GM23338 (cell line): ENCODE data around the gene PLEKHN1. TPM values are rescaled to one million over a fixed set of nuclear protein-coding genes. Genes with fewer than 3 reads are reported as not detected.
A peak's percentile ranks its signal among the peaks of the same experiment; 100 is the strongest.

ENCODE experiments used
- ATAC-seq: fragments of 200-7000 bp; cut with Tn5 transposase; 3 replicates; pipeline ENCODE4 v1.9.1; 2020
- DNase-seq: peaks from one replicate; pipeline ENCODE4 v3.0.0-alpha.2; 2015; ENCODE audit warnings: low spot score
- H2AFZ ChIP-seq: fragments of 200-600 bp; sonication (generic); 2 replicates; pipeline ENCODE4 v1.8.0; 2016; ENCODE audit warnings: antibody characterized with exemption, mild to moderate bottlenecking, moderate library complexity
- H3F3A ChIP-seq: fragments of 200-600 bp; sonication (generic); replicated peaks from 2 replicates; pipeline ENCODE4 v1.8.0; 2017; ENCODE audit warnings: antibody characterized with exemption, mixed run types, low read depth
- H3K27ac ChIP-seq: fragments of 200-600 bp; sonication (generic); 2 replicates; pipeline ENCODE4 v1.6.1; 2016; ENCODE audit warnings: low read depth
- H3K27me3 ChIP-seq: fragments of 200-600 bp; sonication (generic); 2 replicates; pipeline ENCODE4 v1.8.0; 2016; ENCODE audit warnings: mild to moderate bottlenecking, mixed run types, moderate library complexity; ENCODE audit not compliant: insufficient read depth
- H3K36me3 ChIP-seq: fragments of 200-600 bp; sonication (generic); 2 replicates; pipeline ENCODE4 v1.8.0; 2016; ENCODE audit warnings: mild to moderate bottlenecking; ENCODE audit not compliant: insufficient read depth
- H3K4me1 ChIP-seq: fragments of 200-600 bp; sonication (generic); 2 replicates; pipeline ENCODE4 v1.8.0; 2016; ENCODE audit warnings: mild to moderate bottlenecking, moderate library complexity; ENCODE audit not compliant: insufficient read depth
- H3K4me2 ChIP-seq: fragments of 200-600 bp; sonication (generic); 2 replicates; pipeline ENCODE4 v1.7.1; 2017; ENCODE audit warnings: mixed run types
- H3K4me3 ChIP-seq: fragments of 200-600 bp; sonication (generic); 2 replicates; pipeline ENCODE4 v1.6.1; 2016; ENCODE audit warnings: mixed run types
- H3K79me2 ChIP-seq: fragments of 200-600 bp; sonication (generic); replicated peaks from 2 replicates; pipeline ENCODE4 v1.8.0; 2017; ENCODE audit warnings: mild to moderate bottlenecking; ENCODE audit not compliant: insufficient read depth
- H3K9me2 ChIP-seq: fragments of 200-600 bp; sonication (generic); 2 replicates; pipeline ENCODE4 v1.8.0; 2017; ENCODE audit not compliant: insufficient read depth
- H4K20me1 ChIP-seq: fragments of 200-600 bp; sonication (generic); replicated peaks from 2 replicates; pipeline ENCODE4 v1.8.0; 2017; ENCODE audit warnings: mild to moderate bottlenecking; ENCODE audit not compliant: insufficient read depth
- H3K27ac Mint-ChIP-seq: 2 replicates; pipeline ENCODE4 v1.8.0; 2020; ENCODE audit warnings: inconsistent platforms, mild to moderate bottlenecking, moderate library complexity, mixed read lengths
- H3K27me3 Mint-ChIP-seq: 3 replicates; pipeline ENCODE4 v1.8.0; 2022; ENCODE audit warnings: low read depth, mild to moderate bottlenecking, moderate library complexity, mixed read lengths, inconsistent platforms; ENCODE audit not compliant: insufficient read depth, poor library complexity
- H3K36me3 Mint-ChIP-seq: 3 replicates; pipeline ENCODE4 v1.8.0; 2021; ENCODE audit warnings: low read depth, mild to moderate bottlenecking, inconsistent platforms, moderate library complexity, mixed read lengths
- H3K4me1 Mint-ChIP-seq: 3 replicates; pipeline ENCODE4 v1.8.0; 2020; ENCODE audit warnings: mild to moderate bottlenecking, inconsistent platforms, mixed read lengths
- H3K4me3 Mint-ChIP-seq: 3 replicates; pipeline ENCODE4 v1.8.0; 2021; ENCODE audit warnings: moderate library complexity, mild to moderate bottlenecking, inconsistent platforms, mixed read lengths
- H3K9me3 Mint-ChIP-seq: 3 replicates; pipeline ENCODE4 v1.8.0; 2020; ENCODE audit warnings: moderate library complexity, mild to moderate bottlenecking, inconsistent platforms, mixed read lengths
- CREB1 ChIP-seq: fragments of 250-450 bp; sonication (Bioruptor Pico); IDR thresholded peaks from 2 replicates; pipeline ENCODE4 v1.5.0; 2020; ENCODE audit warnings: low read depth, mild to moderate bottlenecking, moderate library complexity
- CTCF ChIP-seq, 2 experiments: fragments of 200-600 bp in 1 of 2; sonication (generic) in 1 of 2; conservative IDR thresholded peaks; 2 replicates each; pipeline versions ENCODE4 v1.5.1 to v1.6.1; 2016 to 2017; ENCODE audit warnings: antibody characterized with exemption in 2 of 2, low read depth in 2 of 2, mild to moderate bottlenecking in 2 of 2, moderate library complexity in 1 of 2
- EZH2 ChIP-seq: fragments of 200-600 bp; sonication (generic); IDR thresholded peaks from one replicate; pipeline ENCODE4 v1.8.0; 2017; ENCODE audit warnings: antibody characterized with exemption, mild to moderate bottlenecking, low read depth; ENCODE audit not compliant: unreplicated experiment
- EZH2phosphoT487 ChIP-seq: fragments of 200-600 bp; sonication (generic); IDR thresholded peaks from one replicate; pipeline ENCODE4 v1.8.1; 2018; ENCODE audit warnings: antibody characterized with exemption; ENCODE audit not compliant: unreplicated experiment
- JUNB ChIP-seq: IDR thresholded peaks from one replicate; pipeline ENCODE4 v1.6.1; 2016; ENCODE audit warnings: antibody characterized with exemption; ENCODE audit not compliant: unreplicated experiment
- NANOG ChIP-seq: IDR thresholded peaks from 2 replicates; pipeline ENCODE4 v1.6.1; 2016; ENCODE audit warnings: antibody characterized with exemption, borderline replicate concordance
- POLR2AphosphoS5 ChIP-seq: IDR thresholded peaks from 2 replicates; pipeline ENCODE4 v1.6.1; 2016; ENCODE audit warnings: antibody characterized with exemption, low read depth
- ZNF114 ChIP-seq: fragments of 250-450 bp; sonication (Bioruptor Pico); IDR thresholded peaks from 2 replicates; pipeline ENCODE4 v1.5.0; 2020; ENCODE audit warnings: mild to moderate bottlenecking, moderate library complexity
- polyA plus RNA-seq: library from polyadenylated mRNA; unstranded; fragments of >200 nt; fragmentation: Nextera tagmentation; extraction: Ambion mirVana; gene quantifications from 2 replicates; pipeline ENCODE4 v1.2.1, GENCODE V29; 2016
- total RNA-seq: library from RNA; depleted of rRNA; stranded (reverse); fragments of >200 nt; shearing (Covaris generic); gene quantifications from 2 replicates; pipeline ENCODE4 v1.2.3, GENCODE V29; 2014
- TF ChIP-seq, protein P1 (sequence below): IDR thresholded peaks from one replicate; pipeline ENCODE4 v1.6.1; 2018; ENCODE audit warnings: antibody characterized with exemption; ENCODE audit not compliant: unreplicated experiment
- TF ChIP-seq, protein P2 (sequence below): IDR thresholded peaks from 2 replicates; pipeline ENCODE4 v1.6.1; 2016; ENCODE audit warnings: antibody characterized with exemption

The PLEKHN1 gene
- total and polyA plus RNA-seq, 2 experiments from 2014 or later, result 1.4 to 3.3 TPM

- TF ChIP-seq CTCF (conservative IDR thresholded peaks at IDR 0.05; ENCODE audit: low read depth in 2 of 2) (no peak), JUNB (no peak), ZNF114 (CRISPR knock-in tag) (no peak), CREB1 (CRISPR knock-in tag) (no peak), EZH2phosphoT487 (no peak)
- TF ChIP-seq, protein P1, sequence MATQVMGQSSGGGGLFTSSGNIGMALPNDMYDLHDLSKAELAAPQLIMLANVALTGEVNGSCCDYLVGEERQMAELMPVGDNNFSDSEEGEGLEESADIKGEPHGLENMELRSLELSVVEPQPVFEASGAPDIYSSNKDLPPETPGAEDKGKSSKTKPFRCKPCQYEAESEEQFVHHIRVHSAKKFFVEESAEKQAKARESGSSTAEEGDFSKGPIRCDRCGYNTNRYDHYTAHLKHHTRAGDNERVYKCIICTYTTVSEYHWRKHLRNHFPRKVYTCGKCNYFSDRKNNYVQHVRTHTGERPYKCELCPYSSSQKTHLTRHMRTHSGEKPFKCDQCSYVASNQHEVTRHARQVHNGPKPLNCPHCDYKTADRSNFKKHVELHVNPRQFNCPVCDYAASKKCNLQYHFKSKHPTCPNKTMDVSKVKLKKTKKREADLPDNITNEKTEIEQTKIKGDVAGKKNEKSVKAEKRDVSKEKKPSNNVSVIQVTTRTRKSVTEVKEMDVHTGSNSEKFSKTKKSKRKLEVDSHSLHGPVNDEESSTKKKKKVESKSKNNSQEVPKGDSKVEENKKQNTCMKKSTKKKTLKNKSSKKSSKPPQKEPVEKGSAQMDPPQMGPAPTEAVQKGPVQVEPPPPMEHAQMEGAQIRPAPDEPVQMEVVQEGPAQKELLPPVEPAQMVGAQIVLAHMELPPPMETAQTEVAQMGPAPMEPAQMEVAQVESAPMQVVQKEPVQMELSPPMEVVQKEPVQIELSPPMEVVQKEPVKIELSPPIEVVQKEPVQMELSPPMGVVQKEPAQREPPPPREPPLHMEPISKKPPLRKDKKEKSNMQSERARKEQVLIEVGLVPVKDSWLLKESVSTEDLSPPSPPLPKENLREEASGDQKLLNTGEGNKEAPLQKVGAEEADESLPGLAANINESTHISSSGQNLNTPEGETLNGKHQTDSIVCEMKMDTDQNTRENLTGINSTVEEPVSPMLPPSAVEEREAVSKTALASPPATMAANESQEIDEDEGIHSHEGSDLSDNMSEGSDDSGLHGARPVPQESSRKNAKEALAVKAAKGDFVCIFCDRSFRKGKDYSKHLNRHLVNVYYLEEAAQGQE, result no peak
- TF ChIP-seq, protein P2, sequence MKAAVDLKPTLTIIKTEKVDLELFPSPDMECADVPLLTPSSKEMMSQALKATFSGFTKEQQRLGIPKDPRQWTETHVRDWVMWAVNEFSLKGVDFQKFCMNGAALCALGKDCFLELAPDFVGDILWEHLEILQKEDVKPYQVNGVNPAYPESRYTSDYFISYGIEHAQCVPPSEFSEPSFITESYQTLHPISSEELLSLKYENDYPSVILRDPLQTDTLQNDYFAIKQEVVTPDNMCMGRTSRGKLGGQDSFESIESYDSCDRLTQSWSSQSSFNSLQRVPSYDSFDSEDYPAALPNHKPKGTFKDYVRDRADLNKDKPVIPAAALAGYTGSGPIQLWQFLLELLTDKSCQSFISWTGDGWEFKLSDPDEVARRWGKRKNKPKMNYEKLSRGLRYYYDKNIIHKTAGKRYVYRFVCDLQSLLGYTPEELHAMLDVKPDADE, result no peak
Measured at GRCh38 chr1:950881-951280, 15.4 kb upstream of the PLEKHN1 start (continued).

GRCh38 chr1:951364-951763 is 14.9 kb upstream of the PLEKHN1 start:
- no peaks in the 10 kb centered on the region for H3F3A ChIP-seq
- Mint-ChIP-seq H3K4me3 (no peak overlapping the region), H3K9me3 (no peaks in the 10 kb centered on the region; the same call in 2 of the 3 replicates), H3K4me1 (no peaks in the 10 kb centered on the region), H3K36me3 (peaks cover 60% of the 10 kb centered on the region), H3K27ac (no peak overlapping the region), H3K27me3 (peaks cover 10% of the 10 kb centered on the region)
- H3K79me2 ChIP-seq, result no peaks in the 10 kb centered on the region
- H3K4me2 ChIP-seq, result no peak overlapping the region
- H3K4me1 ChIP-seq, result no peaks in the 10 kb centered on the region
- no peaks in the 10 kb centered on the region for H3K9me2 ChIP-seq
- H3K36me3 ChIP-seq, result peaks cover 25% of the 10 kb centered on the region
- no peaks in the 10 kb centered on the region for H3K27me3 ChIP-seq
- no peak overlapping the region for H3K4me3 ChIP-seq
- TF ChIP-seq NANOG (no peak), CREB1 (CRISPR knock-in tag) (no peak), EZH2 (no peak), CTCF (conservative IDR thresholded peaks at IDR 0.05; ENCODE audit: low read depth in 2 of 2) (peak; percentile 57 to 75), POLR2AphosphoS5 (no peak)
- TF ChIP-seq, protein P2, result no peak
- H2AFZ ChIP-seq, result no peak overlapping the region
- DNase-seq (peak; percentile 75), ATAC-seq (peak; percentile 93)
- no peaks in the 10 kb centered on the region; the same call in 1 of the 2 replicates for H4K20me1 ChIP-seq
- H3K27ac ChIP-seq, result no peak overlapping the region
